Type B pancreatic cell (in vitro differentiated cells): ENCODE data around the gene CHD2. TPM values are rescaled to one million over a fixed set of nuclear protein-coding genes. Genes with fewer than 3 reads are reported as not detected.

Source experiments
- DNase-seq: peaks from one replicate; pipeline ENCODE4 v3.0.0; 2021; ENCODE audit warnings: mixed read lengths; ENCODE audit not compliant: unreplicated experiment; ENCODE audit errors: extremely low spot score
- H3K27ac Mint-ChIP-seq: 2 replicates; pipeline ENCODE4 v1.8.0; 2021; ENCODE audit warnings: mild to moderate bottlenecking, mixed read lengths
- H3K27me3 Mint-ChIP-seq: 2 replicates; pipeline ENCODE4 v1.8.0; 2021; ENCODE audit warnings: mixed read lengths
- H3K36me3 Mint-ChIP-seq: 2 replicates; pipeline ENCODE4 v1.8.0; 2021; ENCODE audit warnings: mixed read lengths
- H3K4me1 Mint-ChIP-seq: one replicate; pipeline ENCODE4 v1.8.0; 2021; ENCODE audit warnings: mixed read lengths; ENCODE audit not compliant: unreplicated experiment
- H3K4me3 Mint-ChIP-seq: 2 replicates; pipeline ENCODE4 v1.8.0; 2021; ENCODE audit warnings: mild to moderate bottlenecking, mixed read lengths
- H3K9me3 Mint-ChIP-seq: 2 replicates; pipeline ENCODE4 v1.8.0; 2021; ENCODE audit warnings: mixed read lengths
- CTCF ChIP-seq: fragments of 200-600 bp; sonication (generic); conservative IDR thresholded peaks from 2 replicates; pipeline ENCODE4 v1.5.0; 2021; ENCODE audit warnings: antibody characterized with exemption, mild to moderate bottlenecking
- total RNA-seq: library from RNA; stranded (reverse); gene quantifications from 2 replicates; pipeline ENCODE4 v1.2.1, GENCODE V29; 2021; ENCODE audit warnings: low replicate concordance

CHD2 gene
- total RNA-seq, 1 donor from 2014 or later, result 135 TPM

DNA sequence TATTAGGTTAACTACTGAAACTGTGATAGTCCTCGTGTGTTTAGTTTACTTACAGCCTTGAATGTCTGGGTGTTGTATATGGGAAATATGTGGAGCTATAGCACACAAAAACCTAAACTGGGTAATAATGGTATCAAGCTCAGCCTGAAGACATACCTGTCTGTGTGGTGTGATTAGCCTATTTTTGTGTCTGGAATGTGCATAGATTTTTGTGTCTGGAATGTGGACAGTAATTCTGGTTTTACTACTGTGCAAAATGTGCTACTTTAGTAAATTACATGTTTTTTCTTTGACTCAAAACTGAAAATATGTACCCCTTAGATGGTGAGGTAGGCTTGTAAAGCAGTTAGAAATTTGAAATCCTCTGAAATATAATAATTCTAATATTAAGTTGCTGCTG, 43.5 kb downstream of the CHD2 start:
- H3K27ac Mint-ChIP-seq, result peak overlapping the region; percentile 36
- no peak for TF ChIP-seq CTCF
- peaks cover 17% of the 10 kb centered on the region for H3K9me3 Mint-ChIP-seq
- peaks cover 67% of the 10 kb centered on the region for H3K36me3 Mint-ChIP-seq
- no peak overlapping the region for H3K4me3 Mint-ChIP-seq
- no peaks in the 10 kb centered on the region for H3K27me3 Mint-ChIP-seq
- no peaks in the 10 kb centered on the region for H3K4me1 Mint-ChIP-seq
- DNase-seq, result no peak

DNA sequence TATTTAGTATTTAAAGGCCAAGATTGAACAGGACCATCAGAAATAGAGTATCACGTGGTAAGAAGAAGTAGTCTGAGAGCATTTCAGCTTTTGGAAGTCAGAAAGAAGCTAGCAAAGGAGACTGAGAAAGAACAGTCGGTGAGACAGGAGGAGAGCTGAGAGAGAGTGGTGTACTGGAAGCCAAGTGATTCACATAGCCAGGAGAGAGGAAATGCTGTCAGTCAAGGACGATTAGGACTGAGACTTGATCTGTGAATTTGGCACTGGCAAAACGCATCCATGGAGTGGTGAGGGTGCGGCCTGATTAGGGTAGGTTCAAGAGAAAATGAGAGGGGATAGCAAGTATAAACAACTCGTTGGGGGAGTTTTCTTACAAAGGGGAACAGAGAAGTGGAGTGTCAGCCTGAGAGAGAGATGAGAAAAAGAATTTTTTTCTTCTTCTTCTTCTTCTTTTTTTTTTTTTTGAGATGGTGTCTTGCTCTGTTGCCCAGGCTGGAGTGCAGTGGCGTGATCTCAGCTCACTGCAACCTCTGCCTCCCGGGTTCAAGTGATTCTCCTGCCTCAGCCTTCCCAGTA, 44.9 kb downstream of the CHD2 start:
- Mint-ChIP-seq H3K4me3 (no peak overlapping the region), H3K36me3 (peaks cover 74% of the 10 kb centered on the region), H3K4me1 (no peaks in the 10 kb centered on the region), H3K27me3 (no peaks in the 10 kb centered on the region), H3K9me3 (peaks cover 30% of the 10 kb centered on the region), H3K27ac (no peak overlapping the region)
- no peak for TF ChIP-seq CTCF
- no peak for DNase-seq

- H3K9me3 Mint-ChIP-seq, result peaks cover 30% of the 10 kb centered on the region
- no peak for DNase-seq
- peaks cover 81% of the 10 kb centered on the region for H3K36me3 Mint-ChIP-seq
- peak overlapping the region; percentile 14 for H3K27ac Mint-ChIP-seq
- no peaks in the 10 kb centered on the region for H3K4me1 Mint-ChIP-seq
- no peaks in the 10 kb centered on the region for H3K27me3 Mint-ChIP-seq
- no peak overlapping the region for H3K4me3 Mint-ChIP-seq
- no peak for TF ChIP-seq CTCF
Measured at GRCh38 chr15:92947071-92947730, 47.1 kb downstream of the CHD2 start.

DNA sequence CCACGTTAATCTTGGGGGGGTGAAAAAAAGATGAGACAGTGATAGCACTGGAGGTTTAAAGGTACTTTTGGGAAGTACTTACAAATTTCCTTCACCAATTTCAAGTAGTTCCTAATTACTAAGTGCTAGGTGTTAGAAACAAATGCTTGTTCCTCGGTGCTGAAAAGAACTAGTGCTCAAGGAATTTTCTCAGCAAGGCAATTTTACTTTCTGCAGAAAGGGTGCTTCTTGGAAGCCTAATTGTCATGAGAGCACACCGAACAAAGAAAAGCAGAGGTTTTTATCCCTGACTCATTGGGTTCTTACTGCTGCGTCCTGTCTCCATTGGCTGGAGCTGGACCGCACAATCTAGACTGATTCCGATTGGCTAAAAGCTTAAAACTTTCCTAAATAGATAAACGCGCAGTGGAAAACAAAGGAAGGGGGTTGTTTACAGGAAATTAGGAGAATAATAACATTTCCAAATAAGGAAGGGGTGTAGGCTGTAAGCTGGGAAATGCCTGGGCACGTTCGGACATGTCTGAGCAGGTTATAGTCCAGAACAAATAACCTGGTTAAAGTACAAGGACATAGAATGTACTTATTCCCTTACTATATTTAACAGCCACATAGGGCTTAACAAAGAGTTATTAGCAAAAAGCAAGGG, 49.6 kb downstream of the CHD2 start:
- Mint-ChIP-seq H3K36me3 (peaks cover 67% of the 10 kb centered on the region), H3K27me3 (no peaks in the 10 kb centered on the region), H3K4me1 (no peaks in the 10 kb centered on the region), H3K4me3 (no peak overlapping the region), H3K27ac (peak overlapping the region; percentile 54), H3K9me3 (peaks cover 30% of the 10 kb centered on the region)
- DNase-seq, result no peak
- no peak for TF ChIP-seq CTCF

- peak overlapping the region; percentile 1 for H3K27ac Mint-ChIP-seq
- no peak overlapping the region for H3K4me3 Mint-ChIP-seq
- H3K36me3 Mint-ChIP-seq, result peaks cover 72% of the 10 kb centered on the region
- H3K9me3 Mint-ChIP-seq, result peaks cover 27% of the 10 kb centered on the region
- no peaks in the 10 kb centered on the region for H3K27me3 Mint-ChIP-seq
- no peaks in the 10 kb centered on the region for H3K4me1 Mint-ChIP-seq
- no peak for DNase-seq
- no peak for TF ChIP-seq CTCF
Measured at GRCh38 chr15:92951800-92952457, 51.8 kb downstream of the CHD2 start.
